IMR-90 (cell line): ENCODE measurements around the gene NUP205. TPM values are rescaled to one million over a fixed set of nuclear protein-coding genes. Genes with fewer than 3 reads are reported as not detected.
A peak's percentile ranks its signal among the peaks of the same experiment; 100 is the strongest.

Experiments
- ATAC-seq: fragments of 200-7000 bp; cut with Tn5 transposase; 2 replicates; pipeline ENCODE4 v1.9.1; 2020; ENCODE audit warnings: low read depth, mild to moderate bottlenecking, moderate library complexity
- BruUV-seq: library from RNA; stranded (reverse); fragments of 400-500 nt; replicated peaks from 2 replicates; lab custom pipeline; 2021; lab: Mats Ljungman, UMichigan
- CTCF ChIA-PET: fragments of 300-600 bp; formaldehyde crosslinking; extraction: SDS; loops from one replicate; lab custom pipeline; 2021; ENCODE audit warnings: antibody characterized with exemption; lab: Yijun Ruan, JAX
- POLR2A ChIA-PET: fragments of 300-600 bp; sonication (Branson Sonifier 250); formaldehyde crosslinking; loops from one replicate; lab custom pipeline; 2022; ENCODE audit warnings: antibody characterized with exemption; ENCODE audit not compliant: unreplicated experiment; lab: Charles Lee
- DNase-seq: peaks from one replicate; pipeline ENCODE4 v3.0.0; 2013
- H2AFZ ChIP-seq: replicated peaks from 2 replicates; pipeline ENCODE3; 2013; ENCODE audit warnings: low read length, mild to moderate bottlenecking; ENCODE audit not compliant: poor library complexity
- H2AK5ac ChIP-seq: 2 replicates; pipeline ENCODE4 v1.6.1; 2013; ENCODE audit warnings: low read depth, low read length, inconsistent platforms
- H2AK9ac ChIP-seq: replicated peaks from 2 replicates; pipeline ENCODE3; 2013; ENCODE audit warnings: mild to moderate bottlenecking, low read depth, low read length, moderate library complexity; ENCODE audit not compliant: poor library complexity
- H2BK120ac ChIP-seq: 2 replicates; pipeline ENCODE4 v1.6.1; 2013; ENCODE audit warnings: low read depth, low read length, inconsistent platforms
- H2BK15ac ChIP-seq: 3 replicates; pipeline ENCODE4 v1.6.1; 2013; ENCODE audit warnings: low read depth, low read length, inconsistent platforms
- H2BK20ac ChIP-seq: 2 replicates; pipeline ENCODE4 v1.6.1; 2013; ENCODE audit warnings: low read depth, mild to moderate bottlenecking, inconsistent platforms, low read length, moderate library complexity
- H2BK5ac ChIP-seq: 2 replicates; pipeline ENCODE4 v1.6.1; 2013; ENCODE audit warnings: mild to moderate bottlenecking, low read depth, low read length, inconsistent platforms; ENCODE audit not compliant: poor library complexity, severe bottlenecking
- H3K14ac ChIP-seq: replicated peaks from 2 replicates; pipeline ENCODE4 v1.6.1; 2013; ENCODE audit warnings: low read depth, low read length, inconsistent platforms
- H3K18ac ChIP-seq: 2 replicates; pipeline ENCODE4 v1.6.1; 2013; ENCODE audit warnings: low read depth, low read length, control low read depth
- H3K23ac ChIP-seq: 2 replicates; pipeline ENCODE4 v1.6.1; 2013; ENCODE audit warnings: low read depth, low read length, inconsistent platforms
- H3K27ac ChIP-seq: 2 replicates; pipeline ENCODE4 v1.5.1; 2013; ENCODE audit warnings: mild to moderate bottlenecking, control low read depth, low read length; ENCODE audit not compliant: insufficient read depth
- H3K27me3 ChIP-seq: 2 replicates; pipeline ENCODE4 v1.6.1; 2013; ENCODE audit warnings: low read length; ENCODE audit not compliant: control insufficient read depth, insufficient read depth
- H3K36me3 ChIP-seq: 2 replicates; pipeline ENCODE4 v1.6.1; 2013; ENCODE audit warnings: low read length, mixed read lengths; ENCODE audit not compliant: control insufficient read depth, insufficient read depth
- H3K4ac ChIP-seq: 2 replicates; pipeline ENCODE4 v1.6.1; 2013; ENCODE audit warnings: low read depth, low read length, inconsistent platforms
- H3K4me1 ChIP-seq: 2 replicates; pipeline ENCODE4 v1.6.1; 2013; ENCODE audit warnings: low read length, mixed read lengths; ENCODE audit not compliant: control insufficient read depth, insufficient read depth
- H3K4me2 ChIP-seq: 2 replicates; pipeline ENCODE4 v1.6.1; 2013; ENCODE audit warnings: low read depth, mild to moderate bottlenecking, control low read depth, low read length, moderate library complexity
- H3K4me3 ChIP-seq: 2 replicates; pipeline ENCODE4 v1.5.1; 2013; ENCODE audit warnings: low read depth, mild to moderate bottlenecking, control low read depth, low read length, moderate library complexity; ENCODE audit not compliant: insufficient read depth
- H3K56ac ChIP-seq: 2 replicates; pipeline ENCODE4 v1.6.1; 2013; ENCODE audit warnings: low read length, inconsistent platforms; ENCODE audit not compliant: insufficient read depth; ENCODE audit errors: extremely low read depth
- H3K79me1 ChIP-seq, 2 experiments: 2 replicates each; pipeline ENCODE4 v1.6.1; 2013; ENCODE audit warnings: low read length in 2 of 2, inconsistent platforms in 1 of 2, low read depth in 1 of 2
- H3K9ac ChIP-seq: 2 replicates; pipeline ENCODE4 v1.6.1; 2013; ENCODE audit warnings: low read depth, low read length, control low read depth
- H3K9me1 ChIP-seq: 2 replicates; pipeline ENCODE4 v1.6.1; 2013; ENCODE audit warnings: low read length, inconsistent platforms; ENCODE audit not compliant: insufficient read depth
- H3K9me3 ChIP-seq: 2 replicates; pipeline ENCODE4 v1.6.1; 2013; ENCODE audit warnings: low read length; ENCODE audit not compliant: control insufficient read depth, insufficient read depth
- H4K20me1 ChIP-seq: 2 replicates; pipeline ENCODE4 v1.6.1; 2013; ENCODE audit warnings: low read length, inconsistent platforms; ENCODE audit not compliant: insufficient read depth
- H4K5ac ChIP-seq: 2 replicates; pipeline ENCODE4 v1.6.1; 2013; ENCODE audit warnings: mild to moderate bottlenecking, low read depth, low read length, control low read depth
- H4K8ac ChIP-seq, 2 experiments: 2 replicates each; pipeline ENCODE4 v1.6.1; 2013; ENCODE audit warnings: low read depth in 2 of 2, low read length in 2 of 2, control low read depth in 1 of 2, inconsistent platforms in 1 of 2
- H4K91ac ChIP-seq: 2 replicates; pipeline ENCODE4 v1.6.1; 2013; ENCODE audit warnings: low read depth, low read length, inconsistent platforms; ENCODE audit not compliant: insufficient read depth
- MAFK ChIP-seq: IDR thresholded peaks from 2 replicates; pipeline ENCODE4 v1.6.1; 2012; ENCODE audit warnings: low read depth, low read length, improper control_type of control experiment
- MAZ ChIP-seq: IDR thresholded peaks from 2 replicates; pipeline ENCODE4 v1.6.1; 2012; ENCODE audit warnings: low read depth, mild to moderate bottlenecking, low read length, improper control_type of control experiment, moderate library complexity, borderline replicate concordance
- MXI1 ChIP-seq: IDR thresholded peaks from 2 replicates; pipeline ENCODE4 v1.6.1; 2012; ENCODE audit warnings: low read depth, mild to moderate bottlenecking, low read length, moderate library complexity, borderline replicate concordance
- NFE2L2 ChIP-seq: fragments of 150-350 bp; IDR thresholded peaks from 2 replicates; pipeline ENCODE4 v1.6.1; 2016; ENCODE audit warnings: low read depth, mild to moderate bottlenecking, low read length
- WGBS, 2 experiments: methylation state at CpG; one replicate each; pipeline versions ENCODE4 v1.1.5 to v1.1.7; 2013; ENCODE audit warnings: missing lambda C conversion rate in 2 of 2; ENCODE audit not compliant: insufficient read length in 1 of 2; ENCODE audit errors: extremely low coverage in 2 of 2; 5-methylcytosine and 5-hydroxymethylcytosine counted together
- dilution Hi-C: fragments of 300-500 bp; cut with HindIII; formaldehyde crosslinking; loops from one replicate; pipeline ENCODE4 v1.14.3; 2018; ENCODE audit warnings: low sequenced_read_pairs; ENCODE audit not compliant: unreplicated experiment
- in situ Hi-C: fragments of 300-500 bp; cut with MboI; formaldehyde crosslinking; loops from 3 replicates; pipeline ENCODE4 v1.14.3; 2019; ENCODE audit warnings: low sequenced_read_pairs, inconsistent platforms, mixed read lengths
- intact Hi-C: fragments of 100-400 bp; cut with micrococcal nuclease; formaldehyde crosslinking; loops from 2 replicates; pipeline ENCODE4 v1.10.0; 2022
- polyA plus RNA-seq, 3 experiments: library from polyadenylated mRNA; depleted of rRNA; stranded (reverse); fragments of >200 nt; gene quantifications; 2 replicates each; pipeline ENCODE4 v1.2.3, GENCODE V29; 2012; ENCODE audit warnings: low replicate concordance in 1 of 3
- total RNA-seq: library from RNA; depleted of rRNA; stranded (reverse); fragments of >200 nt; gene quantifications from 2 replicates; pipeline ENCODE4 v1.2.3, GENCODE V29; 2012

The NUP205 gene
- total and polyA plus RNA-seq, 2 of the 4 experiments (the other 2 are of a cell fraction): 29.5 to 84.6 TPM

DNA sequence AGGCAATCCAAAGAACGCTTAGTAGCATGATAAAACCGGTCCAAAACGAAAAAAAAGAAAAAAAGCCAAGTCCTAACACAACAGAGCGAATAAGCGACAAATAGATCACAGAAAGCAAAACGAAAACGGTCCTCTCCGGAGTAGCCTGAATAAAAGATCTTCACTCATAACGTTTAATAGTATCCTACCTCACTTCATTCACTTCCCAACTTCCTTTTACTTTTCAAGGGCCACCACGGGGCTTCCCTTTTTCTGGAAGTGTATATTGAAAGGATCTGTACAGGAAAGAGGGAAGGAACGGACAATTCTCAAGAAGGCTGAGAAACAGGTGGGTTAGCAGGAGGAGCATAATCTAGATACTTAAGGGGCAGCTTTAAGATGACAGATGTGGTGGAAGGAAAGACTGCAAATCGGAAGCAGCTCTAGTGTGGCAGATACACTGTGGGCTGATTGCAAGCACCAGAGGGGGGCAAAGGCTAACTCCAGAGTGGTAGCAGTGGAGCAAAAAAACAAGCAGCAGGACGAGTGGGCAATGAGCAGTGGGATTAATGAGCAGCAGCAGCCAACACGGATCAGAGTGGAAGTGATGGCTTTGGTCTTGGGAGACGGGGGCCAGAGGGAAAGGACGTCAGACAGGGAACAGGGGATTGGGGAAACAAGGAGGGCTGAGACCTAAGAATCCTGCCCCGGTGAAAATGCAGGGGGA, 48.7 kb upstream of the NUP205 start:
- BruUV-seq: TSS peak; percentile 62
- intact Hi-C loops: loop anchor here (2.0 kb wide), 2 partner anchors 94 to 112 kb away; no protein-coding TSS in a partner anchor

More for the DNA sequence above, 48.7 kb upstream of the NUP205 start:
- Histone ChIP-seq H2AFZ (peak overlapping the region; percentile 100), H2BK15ac (no peak overlapping the region), H3K14ac (peak overlapping the region; percentile 69), H3K18ac (peak overlapping the region; percentile 2; the same call in 1 of the 2 replicates), H2BK5ac (peak overlapping the region; percentile 96), H4K5ac (peak overlapping the region; percentile 4; the same call in 1 of the 2 replicates), H3K27ac (peak overlapping the region; percentile 96), H2BK120ac (no peak overlapping the region), H3K56ac (peak overlapping the region; percentile 42; the same call in 1 of the 2 replicates), H3K9me1 (no peaks in the 10 kb centered on the region), H3K36me3 (no peaks in the 10 kb centered on the region; the same call in 1 of the 2 replicates), H3K9ac (peak overlapping the region; percentile 98), H3K23ac (peak overlapping the region; percentile 73), H3K4ac (peak overlapping the region; percentile 83), H3K4me2 (peak overlapping the region; percentile 89), H3K4me3 (peak overlapping the region; percentile 92), H2BK20ac (no peak overlapping the region), H3K4me1 (no peaks in the 10 kb centered on the region), H3K27me3 (no peaks in the 10 kb centered on the region), H2AK5ac (peak overlapping the region; percentile 59; the same call in 1 of the 2 replicates), H3K79me1 (peaks cover 0 to 13% of the 10 kb centered on the region in 2 experiments; a peak in 2 of 4 replicates), H4K20me1 (peaks cover 28% of the 10 kb centered on the region; the same call in 1 of the 2 replicates), H4K8ac (peak overlapping the region; percentile 36 to 51; a peak in 2 of 4 replicates), H4K91ac (no peak overlapping the region), H2AK9ac (peak overlapping the region; percentile 95), H3K9me3 (no peaks in the 10 kb centered on the region)
- 0% methylated on average over 4 of the region's 17 CpGs; no CpG with 5 or more reads in 1 of the 2 experiments for WGBS, 2 experiments
- ChIA-PET CTCF (no interaction called here), POLR2A (interaction anchor here (0.6 kb wide), 1 partner anchor 86 kb away, joined by 6 read pairs; no protein-coding TSS in a partner anchor)
- ATAC-seq (no peak; the same call in none of the 2 replicates), DNase-seq (peak; percentile 20)
- dilution Hi-C loops: no loop called here
- TF ChIP-seq MAFK: no peak
- no peak for TF ChIP-seq NFE2L2
- TF ChIP-seq MAZ: no peak
- 0 out of 2 replicates have a peak, but pooled peaks have one; percentile 10 for TF ChIP-seq MXI1
- in situ Hi-C loops: no loop called here
